Measurements from ENCODE around the gene BCKDHA. TPM values are rescaled to one million over a fixed set of nuclear protein-coding genes. Genes with fewer than 3 reads are reported as not detected.
"Not testable (repeated sequence)": the region's sequence is repeated elsewhere in the genome, so short reads cannot be mapped to it uniquely, and the experiment has no call there.

Gene BCKDHA
- total RNA-seq, 1 donor from 2014 or later, result 36.1 TPM

GRCh38 chr19:41403181-41403970 is 5.8 kb downstream of the BCKDHA start:
- DNase-seq (ENCODE audit: low read depth in 2 of 2), result no peak

GRCh38 chr19:41405776-41406175 is 8.2 kb downstream of the BCKDHA start:
- DNase-seq (ENCODE audit: low read depth in 2 of 2), result peak in 1 of 2 donors; percentile 6

GRCh38 chr19:41407271-41407670 is 9.7 kb downstream of the BCKDHA start:
- DNase-seq (ENCODE audit: low read depth in 2 of 2), result peak in 1 of 2 donors; percentile 76

DNA sequence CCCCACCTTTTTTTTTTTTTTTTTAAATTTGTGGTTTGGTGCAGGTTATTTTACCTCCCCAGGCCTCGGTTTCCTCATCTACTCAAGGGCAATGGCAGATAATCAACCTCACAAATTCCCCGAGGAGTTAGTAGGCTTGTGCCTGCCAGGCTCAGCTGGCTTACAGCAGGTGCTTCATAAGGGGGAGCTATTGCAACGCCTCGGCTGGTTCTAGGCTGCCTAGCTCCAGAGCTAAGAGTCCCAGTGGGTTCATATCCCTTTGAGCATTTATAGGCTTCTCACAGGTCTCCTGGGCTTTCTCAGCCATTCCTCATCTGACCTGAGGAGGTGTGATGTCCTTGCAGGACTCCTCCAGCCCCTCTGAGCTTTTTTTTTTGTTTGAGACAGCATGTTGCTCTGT is 10.6 kb downstream of the BCKDHA start:
- DNase-seq (ENCODE audit: low read depth in 2 of 2), result no peak

DNA sequence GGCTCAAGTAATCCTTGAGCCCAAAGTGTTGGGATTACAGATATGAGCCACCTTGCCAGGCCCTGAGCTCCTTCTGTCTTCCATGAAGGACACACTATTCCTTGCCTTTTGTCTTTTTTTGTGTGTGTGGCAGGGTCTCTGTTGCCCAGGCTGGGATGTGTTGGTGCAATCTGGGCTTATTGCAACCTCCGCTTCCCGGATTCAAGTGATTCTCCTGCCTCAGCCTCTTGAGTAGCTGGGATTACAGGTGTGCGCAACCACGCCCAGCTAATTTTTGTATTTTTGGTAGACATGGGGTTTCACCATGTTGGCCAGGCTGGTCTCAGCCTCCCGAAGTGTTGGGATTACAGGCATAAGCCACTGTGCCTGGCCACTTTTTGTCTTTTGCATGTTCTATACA is 11.2 kb downstream of the BCKDHA start:
- DNase-seq (ENCODE audit: low read depth in 2 of 2), result not testable (repeated sequence)

DNA sequence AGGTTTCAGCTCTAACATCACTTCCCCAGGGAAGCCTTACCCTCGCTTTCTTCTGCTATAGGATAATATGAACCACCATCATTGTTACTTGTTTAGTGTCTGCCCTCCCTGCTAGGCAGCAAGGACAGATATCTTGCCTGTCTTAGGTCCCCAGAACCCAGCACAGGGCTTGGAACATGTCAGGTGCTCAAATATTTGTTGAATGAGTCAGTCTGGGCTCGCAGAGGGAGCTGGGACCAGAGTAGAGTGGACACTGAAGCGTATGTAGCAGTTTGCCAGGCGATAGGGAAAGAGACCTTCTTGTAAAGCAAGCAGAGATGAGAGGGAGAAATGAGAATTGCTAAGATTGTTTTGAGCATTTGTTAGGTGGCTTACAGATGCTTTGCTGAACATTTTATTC is 11.7 kb downstream of the BCKDHA start:
- peak; percentile 37 to 52 for DNase-seq (ENCODE audit: low read depth in 2 of 2)

GRCh38 chr19:41410336-41411054 is 12.9 kb downstream of the BCKDHA start:
- DNase-seq (ENCODE audit: low read depth in 2 of 2), result no peak

DNA sequence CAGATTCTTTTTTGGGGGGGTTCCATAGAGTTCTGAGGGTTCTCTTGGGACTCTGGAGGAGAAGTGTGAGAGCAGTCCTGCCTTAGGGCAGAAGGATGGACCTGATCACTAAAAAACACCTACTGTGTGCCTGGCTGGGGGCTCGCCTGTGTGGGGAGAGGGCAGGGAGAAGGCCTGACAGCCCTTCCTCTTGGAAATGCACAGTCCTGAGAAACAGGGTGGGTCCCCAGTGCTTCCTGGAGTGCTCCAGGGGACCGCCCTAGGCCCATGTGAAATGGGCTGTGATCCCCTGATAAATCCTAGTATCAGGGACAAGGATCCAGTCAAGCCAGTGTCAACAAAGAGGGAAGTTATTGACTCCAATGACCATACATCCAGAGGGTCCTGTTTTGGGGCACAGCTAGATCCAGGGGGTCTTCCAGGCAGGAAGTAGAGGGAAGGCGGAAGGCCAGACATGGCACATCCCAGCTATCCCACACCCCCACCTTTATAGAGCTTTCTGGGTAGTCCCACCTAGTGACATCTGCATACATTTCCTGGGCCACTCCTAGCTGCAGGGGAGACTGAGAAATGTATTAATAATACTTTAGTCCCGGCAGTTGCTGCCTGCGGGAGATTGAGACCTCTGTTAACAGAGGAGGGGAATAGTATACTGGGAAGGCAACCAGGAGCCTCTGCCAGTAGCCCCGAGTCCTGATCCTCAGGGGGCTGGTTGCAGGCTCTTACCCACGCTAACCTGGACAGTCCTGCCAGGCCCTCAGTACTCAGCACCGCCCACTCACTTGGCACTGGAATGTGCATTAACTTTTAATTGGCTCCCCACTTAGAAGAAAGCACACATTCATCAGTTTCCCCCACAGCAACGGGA is 13.7 kb downstream of the BCKDHA start:
- DNase-seq (ENCODE audit: low read depth in 2 of 2), result no peak

DNA sequence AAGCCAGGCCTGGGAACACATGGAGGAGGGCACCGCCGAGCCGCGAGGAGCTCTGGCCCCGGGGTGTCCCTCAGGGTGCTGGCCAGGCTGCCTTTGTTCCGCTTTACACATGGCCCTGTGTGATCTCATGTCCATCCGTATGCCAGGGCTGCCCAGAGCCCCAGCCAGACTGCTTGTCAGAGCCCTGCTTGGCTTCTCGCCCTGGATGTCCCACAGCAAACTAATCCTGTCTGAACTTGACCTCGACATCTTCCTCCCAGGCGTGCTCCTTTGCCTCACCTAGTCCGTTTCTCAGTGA is 14.3 kb downstream of the BCKDHA start:
- DNase-seq (ENCODE audit: low read depth in 2 of 2), result no peak

DNA sequence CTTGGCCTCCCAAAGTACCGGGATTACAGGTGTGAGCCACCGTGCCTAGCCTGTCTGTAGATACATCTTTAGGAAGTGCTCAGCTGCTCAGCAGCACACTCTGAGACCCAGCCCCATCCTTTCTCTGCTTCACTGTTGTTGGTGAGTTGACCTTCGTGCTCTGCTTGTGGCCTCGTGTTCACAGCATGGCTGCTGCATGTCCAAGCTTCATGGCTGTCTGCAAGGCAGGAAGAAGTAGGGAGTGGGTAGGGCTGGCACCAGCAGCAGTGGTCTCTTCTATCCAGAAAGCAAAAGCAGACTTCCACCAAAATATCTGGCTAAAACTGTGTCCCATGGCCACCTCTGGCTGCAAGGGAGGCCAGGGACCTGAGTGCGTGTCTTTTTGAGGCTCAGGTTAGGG is 15.3 kb downstream of the BCKDHA start:
- no peak for DNase-seq (ENCODE audit: low read depth in 2 of 2)

DNA sequence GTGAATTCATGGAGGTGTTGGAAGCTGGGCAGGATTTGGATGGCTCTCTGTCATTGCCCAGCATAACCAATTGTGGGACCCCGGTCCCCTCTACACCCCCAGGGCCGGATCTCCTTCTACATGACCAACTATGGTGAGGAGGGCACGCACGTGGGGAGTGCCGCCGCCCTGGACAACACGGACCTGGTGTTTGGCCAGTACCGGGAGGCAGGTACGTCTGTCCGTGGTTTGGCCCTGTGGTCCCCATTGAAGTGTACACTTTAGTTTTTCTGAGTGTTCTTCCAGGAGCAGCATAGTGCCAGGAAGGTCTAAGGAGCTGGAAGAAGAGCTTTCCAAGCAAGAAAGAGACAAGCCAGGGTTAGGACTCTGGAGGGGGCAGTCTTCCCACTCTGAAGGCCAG is 16.3 kb downstream of the BCKDHA start:
- DNase-seq (ENCODE audit: low read depth in 2 of 2), result no peak

GRCh38 chr19:41414461-41414860 is 16.8 kb downstream of the BCKDHA start:
- DNase-seq (ENCODE audit: low read depth in 2 of 2), result no peak

GRCh38 chr19:41415154-41415571 is 17.5 kb downstream of the BCKDHA start:
- DNase-seq (ENCODE audit: low read depth in 2 of 2), result no peak

GRCh38 chr19:41416194-41416674 is 18.6 kb downstream of the BCKDHA start:
- no peak for DNase-seq (ENCODE audit: low read depth in 2 of 2)

- DNase-seq (ENCODE audit: low read depth in 2 of 2), result no peak
Measured at GRCh38 chr19:41420101-41420880, 22.7 kb downstream of the BCKDHA start.

DNA sequence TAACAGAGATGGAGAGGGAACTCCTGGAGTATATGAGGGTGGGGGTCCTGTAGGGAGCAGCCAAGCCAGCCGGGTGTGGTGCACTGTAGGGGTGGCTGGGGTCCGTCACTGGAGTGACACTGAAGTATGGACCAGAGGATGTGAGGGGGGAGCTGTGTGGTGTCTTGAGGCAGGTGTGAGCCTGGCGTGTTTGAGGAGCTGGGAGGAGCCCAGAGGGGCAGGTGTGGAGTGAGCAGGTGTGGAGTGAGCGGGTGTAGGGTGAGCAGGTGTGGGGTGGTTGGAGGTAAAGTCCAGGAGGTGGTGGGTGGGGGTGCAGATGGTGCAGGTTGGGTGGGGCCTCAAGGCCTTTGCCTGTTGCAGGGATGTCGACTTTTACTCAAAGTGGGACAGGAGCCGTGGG is 23.7 kb downstream of the BCKDHA start:
- DNase-seq (ENCODE audit: low read depth in 2 of 2), result no peak

- DNase-seq (ENCODE audit: low read depth in 2 of 2), result no peak
Measured at GRCh38 chr19:41421973-41422372, 24.4 kb downstream of the BCKDHA start.

DNA sequence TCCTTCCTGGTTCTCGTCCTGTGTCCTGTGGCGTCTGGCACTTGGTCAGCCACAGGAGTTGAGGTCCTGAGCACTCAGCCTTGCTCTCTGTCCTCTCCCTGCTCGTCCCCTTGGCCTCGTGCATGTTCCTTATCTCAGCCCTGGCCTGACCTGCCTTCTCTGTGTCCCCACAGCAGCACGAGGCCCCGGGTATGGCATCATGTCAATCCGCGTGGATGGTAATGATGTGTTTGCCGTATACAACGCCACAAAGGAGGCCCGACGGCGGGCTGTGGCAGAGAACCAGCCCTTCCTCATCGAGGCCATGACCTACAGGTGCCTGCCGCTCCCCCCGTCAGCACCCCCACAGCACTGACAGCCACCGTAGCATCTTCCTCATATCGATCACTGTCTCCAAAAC is 24.8 kb downstream of the BCKDHA start:
- DNase-seq (ENCODE audit: low read depth in 2 of 2), result no peak

DNA sequence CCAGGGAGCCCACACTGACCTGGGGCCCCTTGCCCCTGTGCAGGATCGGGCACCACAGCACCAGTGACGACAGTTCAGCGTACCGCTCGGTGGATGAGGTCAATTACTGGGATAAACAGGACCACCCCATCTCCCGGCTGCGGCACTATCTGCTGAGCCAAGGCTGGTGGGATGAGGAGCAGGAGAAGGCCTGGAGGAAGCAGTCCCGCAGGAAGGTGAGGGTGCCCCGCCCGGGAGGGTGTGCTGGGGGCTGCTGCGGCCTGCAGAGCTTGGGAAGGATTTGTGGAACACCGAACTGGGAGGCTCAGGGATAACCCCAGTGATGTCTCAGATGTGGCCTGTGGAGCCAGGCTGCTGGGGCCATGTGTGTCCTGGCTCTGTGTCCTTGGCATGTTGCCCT is 25.3 kb downstream of the BCKDHA start:
- DNase-seq (ENCODE audit: low read depth in 2 of 2), result no peak

GRCh38 chr19:41424335-41425173 is 26.9 kb downstream of the BCKDHA start:
- DNase-seq (ENCODE audit: low read depth in 2 of 2), result no peak
